Measurements from ENCODE around the gene CD3E.
"Not testable (repeated sequence)": the region's sequence is repeated elsewhere in the genome, so short reads cannot be mapped to it uniquely, and the experiment has no call there.

CD3E gene

GRCh38 chr11:118294053-118294452 is 10.5 kb upstream of the CD3E start:
- Histone ChIP-seq H3K27me3 (ENCODE audit: control insufficient read depth, insufficient read depth, low read length) (peaks cover 27% of the 10 kb centered on the region), H3K4me1 (ENCODE audit: control insufficient read depth, insufficient read depth, low read length) (no peaks in the 10 kb centered on the region), H3K4me3 (ENCODE audit: low read length) (no peak overlapping the region), H3K9ac (ENCODE audit: low read depth, low read length) (no peak overlapping the region), H3K4me2 (ENCODE audit: low read length) (no peak overlapping the region), H3K9me3 (replicated peaks; ENCODE audit: low read length) (no peaks in the 10 kb centered on the region), H3K36me3 (ENCODE audit: insufficient read depth, low read length) (no peaks in the 10 kb centered on the region)

- Histone ChIP-seq H3K36me3 (ENCODE audit: insufficient read depth, low read length) (no peaks in the 10 kb centered on the region), H3K4me1 (ENCODE audit: control insufficient read depth, insufficient read depth, low read length) (no peaks in the 10 kb centered on the region), H3K9me3 (replicated peaks; ENCODE audit: low read length) (no peaks in the 10 kb centered on the region), H3K27me3 (ENCODE audit: control insufficient read depth, insufficient read depth, low read length) (peaks cover 27% of the 10 kb centered on the region), H3K9ac (ENCODE audit: low read depth, low read length) (no peak overlapping the region), H3K4me2 (ENCODE audit: low read length) (no peak overlapping the region), H3K4me3 (ENCODE audit: low read length) (no peak overlapping the region)
Measured at GRCh38 chr11:118295199-118295598, 9.3 kb upstream of the CD3E start.

- H3K9me3 ChIP-seq (replicated peaks; ENCODE audit: low read length), result no peaks in the 10 kb centered on the region
- no peak overlapping the region for H3K4me3 ChIP-seq (ENCODE audit: low read length)
- H3K4me2 ChIP-seq (ENCODE audit: low read length), result no peak overlapping the region
- H3K27me3 ChIP-seq (ENCODE audit: control insufficient read depth, insufficient read depth, low read length), result peaks cover 29% of the 10 kb centered on the region
- H3K9ac ChIP-seq (ENCODE audit: low read depth, low read length), result no peak overlapping the region
- no peaks in the 10 kb centered on the region for H3K36me3 ChIP-seq (ENCODE audit: insufficient read depth, low read length)
- H3K4me1 ChIP-seq (ENCODE audit: control insufficient read depth, insufficient read depth, low read length), result no peaks in the 10 kb centered on the region
Measured at GRCh38 chr11:118295815-118296454, 8.6 kb upstream of the CD3E start.

GRCh38 chr11:118301600-118302195 is 2.8 kb upstream of the CD3E start:
- Histone ChIP-seq H3K9ac (ENCODE audit: low read depth, low read length) (no peak overlapping the region), H3K9me3 (replicated peaks; ENCODE audit: low read length) (no peaks in the 10 kb centered on the region), H3K4me3 (ENCODE audit: low read length) (no peak overlapping the region), H3K36me3 (ENCODE audit: insufficient read depth, low read length) (no peaks in the 10 kb centered on the region), H3K4me2 (ENCODE audit: low read length) (no peak overlapping the region), H3K27me3 (ENCODE audit: control insufficient read depth, insufficient read depth, low read length) (peaks cover 32% of the 10 kb centered on the region), H3K4me1 (ENCODE audit: control insufficient read depth, insufficient read depth, low read length) (no peaks in the 10 kb centered on the region)

GRCh38 chr11:118304227-118304567 is 333 bp upstream of the CD3E start:
- Histone ChIP-seq H3K4me2 (ENCODE audit: low read length) (no peak overlapping the region), H3K36me3 (ENCODE audit: insufficient read depth, low read length) (no peaks in the 10 kb centered on the region), H3K4me3 (ENCODE audit: low read length) (no peak overlapping the region), H3K27me3 (ENCODE audit: control insufficient read depth, insufficient read depth, low read length) (peaks cover 33% of the 10 kb centered on the region), H3K9me3 (replicated peaks; ENCODE audit: low read length) (no peaks in the 10 kb centered on the region), H3K4me1 (ENCODE audit: control insufficient read depth, insufficient read depth, low read length) (no peaks in the 10 kb centered on the region), H3K9ac (ENCODE audit: low read depth, low read length) (no peak overlapping the region)

- H3K4me2 ChIP-seq (ENCODE audit: low read length), result no peak overlapping the region
- no peaks in the 10 kb centered on the region for H3K36me3 ChIP-seq (ENCODE audit: insufficient read depth, low read length)
- H3K4me3 ChIP-seq (ENCODE audit: low read length), result no peak overlapping the region
- no peak overlapping the region for H3K9ac ChIP-seq (ENCODE audit: low read depth, low read length)
- peaks cover 30% of the 10 kb centered on the region for H3K27me3 ChIP-seq (ENCODE audit: control insufficient read depth, insufficient read depth, low read length)
- no peaks in the 10 kb centered on the region for H3K4me1 ChIP-seq (ENCODE audit: control insufficient read depth, insufficient read depth, low read length)
- no peaks in the 10 kb centered on the region for H3K9me3 ChIP-seq (replicated peaks; ENCODE audit: low read length)
Measured at GRCh38 chr11:118305726-118306125, 1.2 kb downstream of the CD3E start.

GRCh38 chr11:118306556-118306955 is 2.0 kb downstream of the CD3E start:
- no peaks in the 10 kb centered on the region for H3K4me1 ChIP-seq (ENCODE audit: control insufficient read depth, insufficient read depth, low read length)

GRCh38 chr11:118308995-118309528 is 4.5 kb downstream of the CD3E start:
- H3K4me1 ChIP-seq (ENCODE audit: control insufficient read depth, insufficient read depth, low read length); H3K4me3 ChIP-seq (ENCODE audit: low read length); H3K9me3 ChIP-seq (replicated peaks; ENCODE audit: low read length); H3K9ac ChIP-seq (ENCODE audit: low read depth, low read length); H3K4me2 ChIP-seq (ENCODE audit: low read length); H3K36me3 ChIP-seq (ENCODE audit: insufficient read depth, low read length): not testable (repeated sequence)
- peaks cover 19% of the 10 kb centered on the region for H3K27me3 ChIP-seq (ENCODE audit: control insufficient read depth, insufficient read depth, low read length)

More at GRCh38 chr11:118306556-118306955, 2.0 kb downstream of the CD3E start:
- H3K27me3 ChIP-seq (ENCODE audit: control insufficient read depth, insufficient read depth, low read length), result peaks cover 22% of the 10 kb centered on the region
- H3K4me3 ChIP-seq (ENCODE audit: low read length), result no peak overlapping the region
- H3K9me3 ChIP-seq (replicated peaks; ENCODE audit: low read length), result no peaks in the 10 kb centered on the region
- no peak overlapping the region for H3K9ac ChIP-seq (ENCODE audit: low read depth, low read length)
- no peak overlapping the region for H3K4me2 ChIP-seq (ENCODE audit: low read length)
- no peaks in the 10 kb centered on the region for H3K36me3 ChIP-seq (ENCODE audit: insufficient read depth, low read length)

GRCh38 chr11:118310271-118310670 is 5.7 kb downstream of the CD3E start:
- H3K4me1 ChIP-seq (ENCODE audit: control insufficient read depth, insufficient read depth, low read length), result no peaks in the 10 kb centered on the region
- H3K4me2 ChIP-seq (ENCODE audit: low read length), result no peak overlapping the region
- H3K9me3 ChIP-seq (replicated peaks; ENCODE audit: low read length), result no peaks in the 10 kb centered on the region
- H3K9ac ChIP-seq (ENCODE audit: low read depth, low read length), result no peak overlapping the region
- H3K36me3 ChIP-seq (ENCODE audit: insufficient read depth, low read length), result no peaks in the 10 kb centered on the region
- H3K4me3 ChIP-seq (ENCODE audit: low read length), result no peak overlapping the region
- H3K27me3 ChIP-seq (ENCODE audit: control insufficient read depth, insufficient read depth, low read length), result peaks cover 25% of the 10 kb centered on the region

- H3K4me2 ChIP-seq (ENCODE audit: low read length), result no peak overlapping the region
- no peak overlapping the region for H3K4me3 ChIP-seq (ENCODE audit: low read length)
- H3K27me3 ChIP-seq (ENCODE audit: control insufficient read depth, insufficient read depth, low read length), result peaks cover 26% of the 10 kb centered on the region
- H3K4me1 ChIP-seq (ENCODE audit: control insufficient read depth, insufficient read depth, low read length), result no peaks in the 10 kb centered on the region
- no peak overlapping the region for H3K9ac ChIP-seq (ENCODE audit: low read depth, low read length)
- H3K9me3 ChIP-seq (replicated peaks; ENCODE audit: low read length), result no peaks in the 10 kb centered on the region
- no peaks in the 10 kb centered on the region for H3K36me3 ChIP-seq (ENCODE audit: insufficient read depth, low read length)
Measured at GRCh38 chr11:118310781-118311485, 6.4 kb downstream of the CD3E start.

- Histone ChIP-seq H3K4me3 (ENCODE audit: low read length) (no peak overlapping the region), H3K9me3 (replicated peaks; ENCODE audit: low read length) (no peaks in the 10 kb centered on the region), H3K9ac (ENCODE audit: low read depth, low read length) (no peak overlapping the region), H3K4me2 (ENCODE audit: low read length) (no peak overlapping the region), H3K27me3 (ENCODE audit: control insufficient read depth, insufficient read depth, low read length) (peaks cover 26% of the 10 kb centered on the region), H3K4me1 (ENCODE audit: control insufficient read depth, insufficient read depth, low read length) (peaks cover 2% of the 10 kb centered on the region), H3K36me3 (ENCODE audit: insufficient read depth, low read length) (no peaks in the 10 kb centered on the region)
Measured at GRCh38 chr11:118311518-118311917, 7.0 kb downstream of the CD3E start.

Data from skeletal muscle satellite cell (primary cell).